Neural progenitor cell (in vitro differentiated cells): Measurements from ENCODE around the gene GANC.

ENCODE experiments used
- CTCF ChIP-seq: fragments of 200-600 bp; sonication (generic); IDR thresholded peaks from 2 replicates; pipeline ENCODE4 v1.5.1; 2017; ENCODE audit warnings: antibody characterized with exemption, mild to moderate bottlenecking
- EZH2 ChIP-seq: fragments of 200-600 bp; sonication (generic); IDR thresholded peaks from 2 replicates; pipeline ENCODE4 v1.6.1; 2017; ENCODE audit warnings: antibody characterized with exemption, mild to moderate bottlenecking, moderate library complexity

- TF ChIP-seq CTCF (no peak), EZH2 (no peak)
Measured at GRCh38 chr15:42375941-42376340, 102.9 kb downstream of the GANC start.
